Glutamatergic neuron (in vitro differentiated cells): ENCODE results near the gene DYNC2I2. TPM values are rescaled to one million over a fixed set of nuclear protein-coding genes. Genes with fewer than 3 reads are reported as not detected.

ENCODE experiments used
- DNase-seq: peaks from one replicate; pipeline ENCODE4 v3.0.0; 2022
- H3K27ac Mint-ChIP-seq: one replicate; pipeline ENCODE4 v1.8.0; 2020; ENCODE audit warnings: mild to moderate bottlenecking, mixed read lengths, inconsistent platforms; ENCODE audit not compliant: unreplicated experiment
- H3K27me3 Mint-ChIP-seq: one replicate; pipeline ENCODE4 v1.8.0; 2020; ENCODE audit warnings: mild to moderate bottlenecking, moderate library complexity, mixed read lengths, inconsistent platforms; ENCODE audit not compliant: unreplicated experiment
- H3K36me3 Mint-ChIP-seq: one replicate; pipeline ENCODE4 v1.8.0; 2020; ENCODE audit warnings: mild to moderate bottlenecking, mixed read lengths, inconsistent platforms; ENCODE audit not compliant: unreplicated experiment
- H3K4me1 Mint-ChIP-seq: one replicate; pipeline ENCODE4 v1.8.0; 2020; ENCODE audit warnings: mild to moderate bottlenecking, low read depth, mixed read lengths, inconsistent platforms; ENCODE audit not compliant: unreplicated experiment
- H3K4me3 Mint-ChIP-seq: one replicate; pipeline ENCODE4 v1.8.0; 2020; ENCODE audit warnings: mild to moderate bottlenecking, mixed read lengths, inconsistent platforms; ENCODE audit not compliant: unreplicated experiment
- H3K9me3 Mint-ChIP-seq: one replicate; pipeline ENCODE4 v1.8.0; 2020; ENCODE audit warnings: mild to moderate bottlenecking, moderate library complexity, mixed read lengths, inconsistent platforms; ENCODE audit not compliant: unreplicated experiment
- CTCF ChIP-seq: fragments of 200-600 bp; sonication (generic); IDR thresholded peaks from one replicate; pipeline ENCODE4 v1.5.0; 2021; ENCODE audit not compliant: partially characterized antibody, unreplicated experiment
- total RNA-seq: library from RNA; stranded (reverse); fragmentation: NEBNext Ultra II Directional; extraction: Animal tissue kit (Norgen Biotek cat#: 25700); gene quantifications from one replicate; pipeline ENCODE4 v1.2.1, GENCODE V29; 2021; ENCODE audit not compliant: unreplicated experiment

Gene DYNC2I2
- total RNA-seq, 1 donor from 2014 or later, result 15.0 TPM

- Mint-ChIP-seq H3K36me3 (no peaks in the 10 kb centered on the region), H3K27ac (no peak overlapping the region), H3K27me3 (peaks cover 2% of the 10 kb centered on the region), H3K9me3 (peaks cover 6% of the 10 kb centered on the region), H3K4me1 (no peaks in the 10 kb centered on the region), H3K4me3 (no peak overlapping the region)
- no peak for DNase-seq
- TF ChIP-seq CTCF, result no peak
Measured at GRCh38 chr9:128632486-128632885, 24.2 kb downstream of the DYNC2I2 start.

GRCh38 chr9:128632066-128632465 is 24.6 kb downstream of the DYNC2I2 start:
- Mint-ChIP-seq H3K9me3 (peaks cover 6% of the 10 kb centered on the region), H3K36me3 (no peaks in the 10 kb centered on the region), H3K27me3 (peaks cover 2% of the 10 kb centered on the region), H3K4me3 (no peak overlapping the region), H3K27ac (no peak overlapping the region), H3K4me1 (no peaks in the 10 kb centered on the region)
- DNase-seq, result no peak
- no peak for TF ChIP-seq CTCF

GRCh38 chr9:128631636-128632035 is 25.0 kb downstream of the DYNC2I2 start:
- peaks cover 2% of the 10 kb centered on the region for H3K27me3 Mint-ChIP-seq
- DNase-seq, result no peak
- H3K4me1 Mint-ChIP-seq, result no peaks in the 10 kb centered on the region
- no peaks in the 10 kb centered on the region for H3K36me3 Mint-ChIP-seq
- peaks cover 6% of the 10 kb centered on the region for H3K9me3 Mint-ChIP-seq
- H3K27ac Mint-ChIP-seq, result no peak overlapping the region
- no peak overlapping the region for H3K4me3 Mint-ChIP-seq
- no peak for TF ChIP-seq CTCF

GRCh38 chr9:128629852-128630545 is 26.6 kb downstream of the DYNC2I2 start:
- DNase-seq, result no peak
- Mint-ChIP-seq H3K4me1 (no peaks in the 10 kb centered on the region), H3K27me3 (peaks cover 8% of the 10 kb centered on the region), H3K27ac (no peak overlapping the region), H3K9me3 (peaks cover 12% of the 10 kb centered on the region), H3K4me3 (no peak overlapping the region), H3K36me3 (peaks cover 3% of the 10 kb centered on the region)
- no peak for TF ChIP-seq CTCF

- peaks cover 12% of the 10 kb centered on the region for H3K9me3 Mint-ChIP-seq
- TF ChIP-seq CTCF, result no peak
- DNase-seq, result no peak
- H3K36me3 Mint-ChIP-seq, result peaks cover 7% of the 10 kb centered on the region
- peaks cover 8% of the 10 kb centered on the region for H3K27me3 Mint-ChIP-seq
- H3K4me3 Mint-ChIP-seq, result no peak overlapping the region
- H3K27ac Mint-ChIP-seq, result peak overlapping the region; percentile 34
- no peaks in the 10 kb centered on the region for H3K4me1 Mint-ChIP-seq
Measured at GRCh38 chr9:128629136-128629535, 27.5 kb downstream of the DYNC2I2 start.
